Measurements from ENCODE around the gene VEPH1.

- TF ChIP-seq POLR2A (IDR thresholded peaks at IDR 0.05) (no peak), CTCF (IDR thresholded peaks at IDR 0.05) (no peak), POLR2AphosphoS5 (IDR thresholded peaks at IDR 0.05; ENCODE audit: insufficient read depth in 1 of 2, low read depth in 1 of 2) (no peak)
These were observed 127.8 kb downstream of the VEPH1 start for GRCh38 chr3:157375342-157375986.
